Measurements from ENCODE around the gene PRAMEF17.
"Not testable (repeated sequence)": the region's sequence is repeated elsewhere in the genome, so short reads cannot be mapped to it uniquely, and the experiment has no call there.

Gene PRAMEF17, protein sequence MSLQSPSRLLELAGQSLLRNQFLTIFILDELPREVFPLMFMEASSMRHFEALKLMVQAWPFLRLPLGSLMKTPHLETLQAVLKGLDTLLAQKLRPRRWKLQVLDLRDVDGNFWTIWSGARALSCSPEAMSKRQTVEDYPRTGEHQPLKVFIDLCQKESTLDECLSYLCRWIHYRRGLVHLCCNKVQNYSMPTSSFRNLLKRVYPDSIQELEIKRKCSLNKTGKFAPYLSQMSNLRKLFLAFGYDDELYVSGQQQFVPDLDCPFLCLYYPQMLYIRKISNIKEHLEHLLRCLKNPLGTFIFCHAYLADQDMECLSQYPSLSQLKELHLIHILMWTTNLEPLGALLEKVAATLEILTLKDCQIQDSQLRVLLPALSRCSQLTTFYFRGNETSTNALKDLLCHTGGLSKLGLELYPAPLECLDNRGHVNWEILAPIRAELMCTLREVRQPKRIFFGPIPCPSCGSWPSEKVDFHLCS

DNA sequence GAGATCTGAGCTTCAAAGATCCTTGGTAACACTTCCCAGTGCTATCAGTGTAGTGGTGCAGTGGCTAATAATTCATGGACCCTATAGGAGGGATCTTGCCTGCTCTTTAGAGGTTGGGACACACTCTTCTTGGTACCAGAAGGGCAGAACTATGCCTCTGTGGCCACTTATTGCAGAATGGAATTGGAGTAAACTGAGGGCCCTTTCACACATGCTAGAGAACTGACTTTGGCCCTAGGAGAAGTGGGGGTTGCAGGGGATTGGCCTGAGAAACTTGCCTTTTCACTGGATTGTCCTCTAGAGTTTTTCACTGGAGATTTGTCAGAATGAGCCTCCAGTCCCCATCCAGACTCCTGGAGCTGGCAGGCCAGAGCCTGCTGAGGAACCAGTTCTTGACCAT, at the start of gene PRAMEF17:
Gene PRAMEF17 (plus strand): TSS at position 301 of the 400 bp plus-strand sequence. CDS start 26 bp downstream, at position 327.
- not testable (repeated sequence) for DNase-seq

DNA sequence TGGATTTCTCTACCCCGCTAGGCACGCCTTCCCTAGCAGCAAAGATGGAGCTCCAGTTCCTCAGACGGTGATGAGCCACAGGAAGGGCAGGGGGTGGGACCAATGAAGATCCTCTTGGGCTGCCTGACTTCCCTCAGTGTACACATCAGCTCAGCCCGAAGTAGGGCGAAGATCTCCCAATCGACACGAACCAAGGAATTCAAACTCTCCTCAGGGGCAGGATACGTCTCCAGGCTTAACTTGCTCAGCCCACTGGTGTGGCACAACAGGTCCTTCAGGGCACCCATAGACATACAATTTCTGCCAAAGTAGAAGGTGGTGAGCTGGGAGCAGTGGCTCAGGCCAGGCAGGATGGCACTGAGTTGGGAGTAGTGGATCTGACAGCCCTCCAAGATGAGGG, 46.9 kb upstream of the PRAMEF17 start:
- DNase-seq, result not testable (repeated sequence)

DNA sequence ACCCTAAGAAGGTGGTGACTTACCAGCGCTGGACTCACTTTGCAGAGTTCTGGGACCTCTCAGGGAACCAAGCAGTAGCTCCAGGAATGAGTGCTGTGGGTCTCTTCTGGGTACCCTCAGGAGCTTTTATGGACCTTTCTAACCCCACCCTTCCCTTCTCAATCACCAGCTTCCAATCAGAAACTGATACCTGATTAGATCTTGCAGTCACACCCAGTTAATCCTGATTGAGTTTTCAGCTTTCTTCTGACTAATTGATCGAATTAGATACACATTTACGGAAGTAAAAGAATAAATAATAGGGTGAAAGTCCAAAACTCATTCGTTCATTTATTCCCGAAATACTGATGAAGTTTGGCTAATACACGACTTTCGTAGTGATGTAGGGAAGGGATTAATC, 42.4 kb upstream of the PRAMEF17 start, which contains the start of gene PRAMEF14:
Gene PRAMEF14 (minus strand): TSS at position 101 of the 400 bp plus-strand sequence. CDS start 1,820 bp downstream, outside the sequence.
- not testable (repeated sequence) for DNase-seq

DNA sequence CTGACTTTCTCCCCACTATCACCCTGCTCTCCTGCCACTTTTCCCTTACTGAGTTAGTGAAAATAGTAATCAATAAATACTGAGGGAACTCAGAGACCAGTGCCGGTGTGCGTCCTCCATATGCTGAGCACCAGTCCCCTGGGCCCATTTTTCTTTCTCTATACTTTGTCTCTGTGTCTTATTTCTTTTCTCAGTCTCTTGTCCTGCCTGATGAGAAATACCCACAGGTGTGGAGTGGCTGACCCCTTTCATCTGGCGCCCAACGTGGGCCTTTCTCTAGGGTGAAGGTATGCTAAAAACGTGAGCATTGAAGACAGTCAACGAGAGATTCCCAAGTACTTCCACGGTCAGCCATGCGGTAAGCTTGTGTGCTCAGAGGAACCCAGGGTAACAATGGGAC, 36.0 kb upstream of the PRAMEF17 start:
- not testable (repeated sequence) for DNase-seq

DNA sequence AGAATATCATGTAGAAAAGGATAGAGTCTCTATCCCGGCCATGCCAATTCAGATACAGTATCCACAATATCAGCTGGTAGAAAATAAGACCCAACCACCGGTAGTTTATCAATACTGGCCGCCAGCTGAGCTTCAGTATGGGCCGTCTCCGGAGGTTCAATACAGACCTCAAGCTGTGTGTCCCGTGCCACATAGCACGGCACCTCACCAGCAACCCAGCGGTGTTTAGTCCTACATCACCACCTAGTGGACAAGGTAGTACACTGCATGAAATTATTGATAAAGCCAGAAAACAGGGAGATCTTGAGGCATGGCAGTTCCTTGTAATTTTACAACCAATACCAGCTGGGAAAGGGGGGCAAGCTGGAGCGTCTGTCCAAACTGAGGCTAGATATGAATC, 35.0 kb upstream of the PRAMEF17 start:
- DNase-seq, result not testable (repeated sequence)

DNA sequence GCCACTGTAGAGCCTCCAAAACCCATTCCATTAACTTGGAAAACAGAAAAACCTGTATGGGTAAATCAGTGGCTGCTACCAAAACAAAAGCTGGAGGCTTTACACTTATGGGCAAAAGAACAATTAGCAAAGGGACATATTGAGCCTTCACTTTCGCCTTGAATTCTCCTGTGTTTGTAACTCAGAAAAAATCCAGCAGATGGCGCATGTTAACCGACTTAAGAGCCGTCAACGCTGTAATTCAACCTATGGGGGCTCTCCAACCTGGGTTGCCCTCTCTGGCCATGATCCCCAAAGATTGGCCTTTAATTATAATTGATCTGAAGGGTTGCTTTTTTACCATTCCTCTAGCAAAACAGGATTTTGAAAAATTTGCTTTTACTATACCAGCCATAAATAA, 32.7 kb upstream of the PRAMEF17 start:
- DNase-seq, result peak; percentile 19 to 20

DNA sequence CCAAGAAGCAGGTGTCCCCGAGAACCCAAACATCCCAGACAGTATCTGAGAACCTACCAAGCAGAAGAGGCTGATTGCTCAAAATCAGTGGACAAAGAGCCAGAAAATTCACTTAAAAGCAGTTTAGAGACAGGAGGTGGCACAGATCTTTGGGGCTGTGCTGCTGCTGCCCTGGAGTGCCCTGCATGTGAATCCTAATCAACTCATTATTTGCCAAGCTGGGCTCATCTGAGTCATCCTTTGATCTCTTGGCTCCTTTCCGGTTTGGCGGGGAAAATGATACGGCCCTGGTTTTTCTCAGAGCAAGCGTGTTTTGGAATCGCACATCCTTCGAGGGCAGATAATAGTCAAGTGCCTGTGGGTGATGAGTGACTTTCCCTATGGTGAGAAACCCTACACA, 27.1 kb upstream of the PRAMEF17 start:
- DNase-seq, result not testable (repeated sequence)

DNA sequence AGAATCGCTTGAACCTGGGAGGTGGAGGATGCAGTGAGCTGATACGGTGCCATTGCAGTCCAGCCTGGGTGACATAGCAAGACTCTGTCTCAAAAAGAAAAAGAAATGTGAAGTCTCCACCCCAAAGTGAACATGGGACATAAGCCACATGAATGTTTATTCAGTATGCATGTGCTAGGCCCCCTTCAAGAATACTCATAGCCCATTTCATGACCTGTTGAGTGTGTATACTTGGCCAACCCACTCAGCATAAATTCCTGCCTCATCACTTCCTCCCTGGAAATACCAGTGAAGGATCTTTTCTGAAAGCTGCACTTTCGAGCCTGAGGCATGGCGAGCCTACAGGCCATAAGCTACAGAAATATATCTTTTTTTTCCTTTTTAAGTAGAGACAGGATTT, 24.5 kb upstream of the PRAMEF17 start:
- not testable (repeated sequence) for DNase-seq

DNA sequence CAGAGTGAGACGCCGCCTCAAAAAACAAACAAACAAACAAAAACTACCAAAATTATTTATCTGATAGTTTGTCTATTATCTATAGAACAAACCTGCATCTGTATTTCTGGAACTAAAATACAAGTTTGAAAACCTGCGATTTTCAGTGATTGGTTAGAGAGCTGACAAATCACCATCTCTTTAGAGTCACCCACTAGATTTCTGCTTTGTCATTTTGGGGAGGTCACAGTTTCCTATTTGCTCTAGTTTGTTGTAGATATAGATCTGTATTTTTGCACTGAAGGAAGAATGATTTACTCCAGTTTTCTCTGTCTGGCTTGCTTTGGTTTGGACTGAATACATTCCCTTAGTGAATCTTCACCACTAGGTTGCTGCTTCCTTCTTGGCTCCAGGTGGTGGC, 22.9 kb upstream of the PRAMEF17 start:
- not testable (repeated sequence) for DNase-seq

DNA sequence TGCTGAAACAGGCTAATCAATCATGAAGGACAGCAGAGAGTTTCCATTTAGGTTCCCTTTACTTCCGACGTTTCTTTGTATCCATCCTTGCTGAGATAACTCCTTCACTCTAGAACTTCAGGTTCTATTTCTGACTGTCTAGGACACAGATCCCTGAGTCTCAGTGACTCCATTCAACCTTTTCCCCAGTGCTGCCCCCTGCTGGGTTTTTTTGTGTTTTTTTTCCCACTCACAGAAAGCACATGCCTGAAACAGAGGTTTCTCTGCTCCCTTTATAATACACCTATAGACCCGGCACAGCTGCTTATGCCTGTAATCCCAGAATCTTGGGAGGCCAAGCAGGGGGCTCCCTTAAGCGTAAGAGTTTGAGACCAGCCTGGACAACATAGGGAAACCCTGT, 20.9 kb upstream of the PRAMEF17 start:
- peak; percentile 51 for DNase-seq

DNA sequence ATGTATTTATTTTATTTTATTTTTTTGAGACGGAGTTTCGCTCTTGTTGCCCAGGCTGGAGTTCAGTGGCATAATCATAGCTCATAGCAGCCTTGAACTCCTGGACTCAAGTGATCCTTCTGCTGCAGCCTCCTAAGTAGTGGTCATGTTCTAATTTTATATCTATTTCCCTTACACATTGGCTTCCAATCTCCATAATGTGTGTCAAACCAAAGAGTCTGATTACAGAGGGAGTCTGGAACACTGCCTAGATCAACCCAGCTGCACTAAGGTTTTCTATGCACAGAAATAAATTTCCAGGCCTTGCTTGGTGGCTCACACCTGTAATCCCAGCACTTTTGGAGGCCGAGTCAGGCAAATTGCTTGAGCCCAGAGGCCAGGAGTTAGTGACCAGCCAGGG, 10.4 kb upstream of the PRAMEF17 start:
- DNase-seq, result not testable (repeated sequence)

DNA sequence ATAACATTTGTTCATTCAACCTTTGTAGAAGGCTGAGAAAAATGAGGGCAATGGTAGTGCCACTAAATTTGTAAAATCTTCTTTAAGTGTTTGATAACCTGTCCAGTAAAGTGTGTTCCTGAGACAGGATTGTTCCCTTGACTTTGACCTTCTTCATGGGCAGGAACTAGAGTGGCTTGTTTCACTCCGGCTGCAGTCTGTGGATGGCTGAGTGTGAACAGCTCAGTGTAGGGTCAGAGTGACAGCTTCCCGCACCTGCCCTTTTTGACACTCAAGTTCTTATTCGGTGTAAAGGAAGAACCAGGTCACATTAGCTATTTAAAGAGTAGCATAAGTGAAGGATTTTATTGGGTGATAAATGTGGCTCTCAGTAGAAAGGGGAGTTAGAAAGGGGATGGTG, 9.1 kb upstream of the PRAMEF17 start:
- DNase-seq, result not testable (repeated sequence)

DNA sequence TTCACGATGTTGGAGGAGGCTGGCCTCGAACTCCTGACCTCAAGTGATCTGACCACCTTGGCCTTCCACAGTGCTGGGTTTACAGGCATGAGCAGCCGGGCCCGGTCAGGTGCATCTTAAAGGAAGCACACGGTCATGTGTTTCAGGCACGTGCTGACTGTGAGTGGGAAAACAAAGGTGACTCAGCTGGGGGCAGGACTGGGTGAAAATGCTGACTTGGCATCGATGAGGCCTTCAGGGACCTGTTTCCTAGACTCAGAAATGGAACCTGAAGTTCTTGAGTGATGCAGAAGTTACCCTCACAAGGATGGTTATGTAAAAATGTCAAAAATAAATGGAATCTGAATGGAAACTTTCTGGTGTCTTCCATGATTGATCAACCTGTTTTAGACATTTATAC, 3.6 kb downstream of the PRAMEF17 start:
- not testable (repeated sequence) for DNase-seq

DNA sequence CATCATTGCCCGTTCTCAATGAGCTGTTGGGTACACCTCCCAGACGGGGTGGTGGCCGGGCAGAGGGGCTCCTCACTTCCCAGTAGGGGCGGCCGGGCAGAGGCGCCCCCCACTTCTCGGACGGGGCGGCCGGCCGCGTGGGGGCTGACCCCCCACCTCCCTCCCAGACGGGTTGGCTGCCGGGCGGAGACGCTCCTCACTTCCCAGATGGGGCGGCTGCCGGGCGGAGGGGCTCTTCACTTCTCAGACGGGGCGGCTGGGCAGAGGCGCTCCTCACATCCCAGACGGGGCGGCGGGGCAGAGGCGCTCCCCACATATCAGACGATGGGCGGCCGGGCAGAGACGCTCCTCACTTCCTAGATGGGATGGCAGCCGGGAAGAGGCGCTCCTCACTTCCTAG, 5.3 kb downstream of the PRAMEF17 start:
- DNase-seq, result not testable (repeated sequence)

DNA sequence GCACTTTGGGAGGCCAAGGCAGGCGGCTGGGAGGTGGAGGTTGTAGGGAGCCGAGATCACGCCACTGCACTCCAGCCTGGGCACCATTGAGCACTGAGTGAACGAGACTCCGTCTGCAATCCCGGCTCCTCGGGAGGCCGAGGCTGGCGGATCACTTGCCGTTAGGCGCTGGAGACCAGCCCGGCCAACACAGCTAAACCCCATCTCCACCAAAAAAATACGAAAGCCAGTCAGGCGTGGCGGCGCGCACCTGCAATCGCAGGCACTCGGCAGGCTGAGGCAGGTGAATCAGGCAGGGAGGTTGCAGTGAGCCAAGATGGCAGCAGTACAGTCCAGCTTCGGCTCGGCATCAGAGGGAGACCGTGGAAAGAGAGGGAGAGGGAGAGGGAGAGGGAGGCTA, 5.9 kb downstream of the PRAMEF17 start:
- not testable (repeated sequence) for DNase-seq

DNA sequence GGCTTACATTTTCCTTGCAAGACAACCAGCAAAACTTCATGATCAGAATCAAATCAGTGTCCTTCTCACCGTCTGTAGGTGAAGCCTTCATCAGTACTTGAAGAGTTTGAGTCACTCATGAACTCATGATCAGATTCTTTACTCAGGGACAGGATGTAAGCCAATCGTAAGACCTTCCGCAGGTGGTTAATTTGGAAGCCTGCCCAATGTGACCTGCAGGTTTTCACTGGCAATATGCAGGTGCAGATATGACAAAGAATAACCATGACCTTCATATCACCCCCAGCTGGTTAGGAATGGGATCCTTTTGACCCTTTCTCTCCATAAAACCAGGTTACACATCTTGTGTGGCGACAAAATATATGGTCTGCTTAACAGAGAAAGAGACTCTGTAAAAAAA, 18.4 kb downstream of the PRAMEF17 start:
- DNase-seq, result no peak

DNA sequence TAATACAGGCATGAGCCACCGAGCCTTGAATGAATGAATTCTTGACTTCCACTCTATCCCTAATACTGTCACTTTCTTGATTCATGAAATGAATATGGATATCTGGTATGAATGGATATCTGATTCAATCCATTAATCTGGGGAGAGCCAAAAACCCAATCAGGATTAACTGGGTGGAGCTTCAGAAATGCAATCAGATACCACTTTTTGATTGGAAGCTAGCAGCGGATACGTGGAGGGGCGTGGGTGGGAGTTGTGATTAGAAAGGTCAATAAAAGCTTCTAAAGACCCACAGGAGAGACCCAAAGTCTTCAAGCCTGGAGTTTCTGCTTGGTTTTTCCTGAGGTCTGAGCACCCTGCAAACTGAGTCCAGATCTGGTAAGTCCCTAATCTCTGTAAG, 20.7 kb downstream of the PRAMEF17 start, which contains the start of gene PRAMEF20:
Gene PRAMEF20 (plus strand): TSS at position 301 of the 400 bp plus-strand sequence. CDS start 5,905 bp downstream, outside the sequence.
- DNase-seq, result not testable (repeated sequence)

DNA sequence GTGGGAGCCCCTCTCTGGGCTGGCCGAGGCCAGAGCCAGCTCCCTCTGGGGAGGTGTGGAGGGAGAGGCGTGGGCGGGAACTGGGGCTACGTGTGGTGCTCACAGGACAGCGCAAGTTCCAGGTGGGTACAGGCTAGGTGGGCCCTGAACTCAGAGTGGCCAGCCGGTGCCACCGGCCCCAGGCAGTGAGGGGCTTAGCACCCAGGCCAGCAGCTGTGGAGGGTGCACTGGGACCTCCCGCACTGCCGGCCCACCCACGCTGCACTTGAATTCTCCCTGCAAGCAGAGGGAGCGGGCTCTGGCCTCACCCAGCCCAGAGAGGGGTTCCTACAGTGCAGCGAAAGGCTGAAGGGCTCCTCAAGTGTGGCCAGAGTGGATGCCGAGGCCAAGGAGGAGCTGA, 41.1 kb downstream of the PRAMEF17 start:
- no peak for DNase-seq

DNA sequence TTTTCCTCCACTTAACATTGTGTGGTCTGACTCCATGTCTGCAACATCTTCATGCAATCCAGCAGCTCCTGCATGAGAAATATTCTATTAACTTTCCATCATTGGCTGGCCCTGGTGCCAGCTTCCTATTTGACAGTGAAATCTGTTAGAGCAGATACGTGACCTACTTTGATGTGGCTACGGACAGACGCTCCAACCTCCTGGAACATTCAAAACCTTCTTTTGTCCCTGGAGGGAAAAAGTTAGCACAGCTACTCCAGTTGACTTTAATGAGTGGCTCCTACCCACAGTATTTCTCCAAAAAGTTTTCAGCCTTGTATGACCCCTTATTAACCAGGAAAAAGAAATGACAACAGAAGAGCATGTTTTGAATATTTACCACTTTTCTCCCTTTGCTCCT, 42.8 kb downstream of the PRAMEF17 start:
- DNase-seq, result no peak

DNA sequence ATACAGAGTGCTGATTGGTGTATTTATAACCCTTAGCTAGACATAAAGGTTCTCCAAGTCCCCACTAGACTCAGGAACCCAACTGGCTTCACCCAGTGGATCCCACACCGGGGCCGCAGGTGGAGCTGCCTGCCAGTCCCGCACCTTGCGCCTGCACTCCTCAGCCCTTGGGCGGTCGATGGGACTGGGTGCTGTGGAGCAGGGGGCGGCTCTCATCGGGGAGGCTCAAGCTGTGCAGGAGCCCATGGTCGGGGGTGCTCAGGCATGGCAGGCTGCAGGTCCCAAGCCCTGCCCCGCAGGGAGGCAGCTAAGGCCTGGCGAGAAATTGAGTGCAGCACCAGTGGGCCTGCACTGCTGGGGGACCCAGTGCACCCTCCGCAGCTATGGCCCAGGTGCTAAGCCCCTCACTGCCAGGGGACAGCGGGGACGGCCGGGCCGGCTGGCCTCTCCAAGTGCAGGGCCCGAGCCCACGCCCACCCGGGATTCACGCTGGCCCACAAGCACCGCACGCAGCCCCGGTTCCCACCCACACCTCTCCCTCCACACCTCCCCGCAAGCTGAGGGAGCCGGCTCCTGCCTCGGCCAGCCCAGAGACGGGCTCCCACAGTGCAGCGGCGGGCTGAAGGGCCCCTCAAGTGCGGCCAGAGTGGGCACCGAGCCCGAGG, 44.4 kb downstream of the PRAMEF17 start:
- not testable (repeated sequence) for DNase-seq

DNA sequence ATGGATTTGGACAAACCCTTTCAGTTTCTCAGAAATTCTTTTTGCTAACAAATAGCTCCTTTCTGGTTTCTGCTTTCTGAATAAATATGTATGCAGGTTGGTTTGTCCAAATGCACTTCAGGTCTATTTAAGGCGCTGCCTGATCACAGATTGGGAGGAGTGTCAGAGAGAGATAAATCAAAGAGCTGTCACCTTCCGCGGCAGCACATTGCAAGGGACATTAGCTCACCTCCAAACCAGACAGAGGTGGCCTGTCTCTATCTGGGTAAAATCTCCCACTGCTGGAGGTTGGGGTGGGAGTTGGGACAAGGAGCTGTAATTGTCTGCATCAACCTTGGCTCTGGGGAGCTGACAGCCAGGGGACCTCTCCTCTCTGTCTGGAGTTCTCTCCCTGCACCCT, 46.0 kb downstream of the PRAMEF17 start:
- no peak for DNase-seq

DNA sequence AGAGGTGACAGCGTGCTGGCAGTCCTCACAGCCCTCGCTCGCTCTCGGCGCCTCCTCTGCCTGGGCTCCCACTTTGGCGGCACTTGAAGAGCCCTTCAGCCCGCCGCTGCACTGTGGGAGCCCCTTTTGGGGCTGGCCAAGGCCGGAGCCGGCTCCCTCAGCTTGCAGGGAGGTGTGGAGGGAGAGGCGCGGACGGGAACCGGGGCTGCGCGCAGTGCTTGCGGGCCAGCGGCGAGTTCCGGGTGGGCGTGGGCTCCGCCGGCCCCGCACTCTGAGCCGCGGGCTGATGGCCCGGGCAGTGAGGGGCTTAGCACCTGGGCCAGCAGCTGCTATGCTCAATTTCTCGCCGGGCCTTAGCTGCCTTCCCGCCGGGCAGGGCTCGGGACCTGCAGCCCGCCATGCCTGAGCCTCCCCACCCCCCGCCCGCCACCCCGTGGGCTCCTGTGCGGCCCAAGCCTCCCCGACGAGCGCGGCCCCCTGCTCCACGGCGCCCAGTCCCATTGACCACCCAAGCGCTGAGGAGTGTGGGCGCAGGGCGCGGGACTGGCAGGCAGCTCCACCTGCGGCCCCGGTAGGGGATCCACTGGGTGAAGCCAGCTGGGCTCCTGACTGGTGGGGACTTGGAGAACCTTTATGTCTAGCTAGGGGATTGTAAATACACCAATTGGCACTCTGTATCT, 49.8 kb downstream of the PRAMEF17 start:
- not testable (repeated sequence) for DNase-seq
